ENCODE measurements around the gene DOHH.
"Not testable (repeated sequence)": the region's sequence is repeated elsewhere in the genome, so short reads cannot be mapped to it uniquely, and the experiment has no call there.

The DOHH gene

GRCh38 chr19:3517638-3518037 lies 17.2 kb upstream of the DOHH start:
- DNase-seq: no peak

GRCh38 chr19:3516675-3517207 lies 16.3 kb upstream of the DOHH start:
- DNase-seq: peak; percentile 70

- DNase-seq: no peak
These were observed 15.5 kb upstream of the DOHH start for GRCh38 chr19:3515891-3516422.

- no peak for DNase-seq
These were observed 14.5 kb upstream of the DOHH start for GRCh38 chr19:3514930-3515329.

- DNase-seq: no peak
These were observed 13.0 kb upstream of the DOHH start for GRCh38 chr19:3513229-3514140.

DNA sequence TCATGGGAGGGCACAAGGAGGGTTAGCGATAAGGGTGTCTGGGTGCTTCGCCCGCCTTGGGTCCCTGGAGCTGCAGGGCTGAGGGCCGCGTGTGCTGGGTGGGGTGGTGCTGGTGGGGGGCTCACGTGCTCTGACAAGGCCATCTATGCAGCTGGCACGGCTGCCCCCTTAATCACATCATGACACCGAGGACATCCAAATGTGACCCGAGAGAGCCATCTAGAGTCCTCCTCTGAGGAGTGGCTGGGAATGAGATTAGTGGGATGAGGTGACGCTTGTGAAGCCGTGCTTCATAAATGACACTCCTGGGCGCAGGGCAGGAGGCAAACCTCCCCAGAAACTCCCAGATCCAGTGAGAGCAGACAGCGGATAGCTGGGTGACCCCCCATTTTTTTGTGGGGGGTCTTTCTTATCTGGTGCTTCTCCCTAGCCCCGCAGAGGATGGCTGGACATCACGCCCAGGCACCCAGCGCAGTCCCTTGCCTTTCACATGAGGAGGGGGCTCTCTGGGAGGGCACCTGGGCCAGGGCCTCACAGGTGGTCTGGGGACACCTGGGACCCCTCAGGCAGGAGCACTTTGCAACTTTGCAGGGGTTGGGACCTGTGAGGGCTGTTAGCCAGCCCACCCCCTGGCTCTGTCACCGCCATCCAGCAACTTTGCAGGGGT lies 12.2 kb upstream of the DOHH start:
- DNase-seq: no peak

DNA sequence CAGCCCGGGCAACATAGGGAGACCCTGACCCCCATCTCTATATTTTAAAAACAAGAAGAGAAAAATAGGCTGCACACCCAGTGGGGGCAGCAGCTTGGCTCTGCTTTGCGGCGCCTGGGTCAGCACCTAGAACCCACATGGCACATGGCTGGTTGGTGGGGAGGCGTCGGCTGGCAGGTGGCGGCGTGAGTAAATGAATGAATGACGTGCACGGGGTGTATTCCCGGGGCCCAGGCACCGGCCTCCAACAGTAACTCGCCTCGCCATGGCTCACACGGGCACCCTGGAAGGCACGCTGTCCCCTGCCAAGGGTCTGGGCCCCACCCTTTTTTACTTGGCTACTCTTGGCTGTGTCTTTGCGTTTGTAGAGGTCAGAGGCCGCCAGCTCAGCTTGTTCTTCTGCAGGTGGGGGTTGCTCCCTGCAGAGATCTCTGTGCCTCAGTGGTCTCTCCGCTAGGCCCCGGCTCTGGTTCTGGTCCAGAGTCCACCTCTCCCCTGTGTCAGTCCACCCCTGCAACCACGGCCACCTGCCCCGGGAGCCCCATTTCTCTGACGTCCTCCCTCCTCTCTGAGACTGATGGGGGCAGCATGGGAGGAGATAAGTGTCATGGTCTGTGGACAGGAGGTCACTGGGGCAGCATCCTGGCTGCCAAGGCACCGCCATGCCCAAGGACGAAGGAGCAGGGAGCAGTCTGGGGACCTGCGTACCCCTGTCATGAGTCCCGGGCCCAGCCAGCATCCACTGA lies 11.2 kb upstream of the DOHH start:
- DNase-seq: no peak

GRCh38 chr19:3510727-3511126 lies 10.3 kb upstream of the DOHH start:
- DNase-seq: no peak

- no peak for DNase-seq
These were observed 9.1 kb upstream of the DOHH start for GRCh38 chr19:3509566-3509989.

DNA sequence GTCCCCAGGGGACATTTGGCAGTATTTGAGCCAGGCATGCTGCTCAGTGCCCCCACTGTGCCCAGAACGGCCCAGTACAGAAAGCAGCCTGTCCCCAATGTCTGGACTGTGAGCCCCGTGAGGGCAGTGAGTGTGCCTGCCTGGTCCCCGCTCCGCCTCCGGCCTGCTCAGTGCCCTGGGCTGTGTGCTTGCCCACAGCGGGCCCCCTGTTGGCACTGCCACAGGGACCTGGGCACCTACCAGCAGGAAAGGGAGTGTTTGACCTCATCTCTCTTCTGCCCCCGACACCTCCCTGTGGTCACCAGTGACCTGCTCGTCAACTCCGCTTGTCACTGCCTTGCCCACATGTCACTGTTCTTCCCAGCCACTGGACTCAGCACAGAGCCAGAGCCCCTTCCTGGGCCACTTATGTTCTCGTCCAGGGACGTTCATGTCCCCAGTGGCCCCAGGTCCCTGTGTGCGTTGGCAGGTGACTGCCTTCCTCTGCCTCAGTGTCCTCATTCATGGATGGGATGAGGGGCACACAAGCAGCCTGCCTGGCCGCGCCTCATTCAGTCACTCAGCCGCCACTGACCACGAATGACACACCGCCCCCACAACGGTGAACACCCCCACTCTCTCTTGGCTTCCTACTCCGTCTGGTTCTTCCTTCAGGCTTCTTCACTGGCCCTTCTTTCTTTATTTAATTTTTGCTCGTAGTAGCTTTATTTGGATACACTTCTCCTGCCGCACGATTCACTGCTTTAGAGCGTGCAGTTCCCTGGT lies 8.5 kb upstream of the DOHH start:
- DNase-seq: no peak

DNA sequence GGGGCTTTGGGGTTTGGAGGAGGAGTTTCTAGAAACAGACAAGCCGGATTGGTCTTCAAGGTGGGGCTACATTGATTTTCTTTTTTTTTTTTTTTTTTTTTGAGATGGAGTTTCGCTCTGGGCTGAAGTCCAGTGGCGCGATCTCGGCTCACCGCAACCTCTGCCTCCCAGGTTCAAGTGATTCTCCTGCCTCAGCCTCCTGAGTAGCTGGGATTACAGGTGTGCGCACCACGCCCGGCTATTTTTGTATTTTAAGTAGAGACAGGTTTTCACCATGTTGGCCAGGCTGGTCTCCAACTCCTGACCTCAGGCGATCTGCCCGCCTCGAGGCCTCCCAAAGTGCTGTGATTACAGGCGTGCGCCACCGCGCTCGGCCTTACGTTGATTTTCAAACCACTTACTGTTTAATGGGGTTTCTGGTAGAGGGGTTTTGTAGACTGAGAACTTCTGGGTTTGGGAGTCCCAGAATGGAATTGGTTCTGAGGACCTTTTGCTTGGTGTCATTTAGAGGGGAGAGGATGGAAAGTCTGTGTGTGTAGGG lies 7.7 kb upstream of the DOHH start:
- DNase-seq: not testable (repeated sequence)

DNA sequence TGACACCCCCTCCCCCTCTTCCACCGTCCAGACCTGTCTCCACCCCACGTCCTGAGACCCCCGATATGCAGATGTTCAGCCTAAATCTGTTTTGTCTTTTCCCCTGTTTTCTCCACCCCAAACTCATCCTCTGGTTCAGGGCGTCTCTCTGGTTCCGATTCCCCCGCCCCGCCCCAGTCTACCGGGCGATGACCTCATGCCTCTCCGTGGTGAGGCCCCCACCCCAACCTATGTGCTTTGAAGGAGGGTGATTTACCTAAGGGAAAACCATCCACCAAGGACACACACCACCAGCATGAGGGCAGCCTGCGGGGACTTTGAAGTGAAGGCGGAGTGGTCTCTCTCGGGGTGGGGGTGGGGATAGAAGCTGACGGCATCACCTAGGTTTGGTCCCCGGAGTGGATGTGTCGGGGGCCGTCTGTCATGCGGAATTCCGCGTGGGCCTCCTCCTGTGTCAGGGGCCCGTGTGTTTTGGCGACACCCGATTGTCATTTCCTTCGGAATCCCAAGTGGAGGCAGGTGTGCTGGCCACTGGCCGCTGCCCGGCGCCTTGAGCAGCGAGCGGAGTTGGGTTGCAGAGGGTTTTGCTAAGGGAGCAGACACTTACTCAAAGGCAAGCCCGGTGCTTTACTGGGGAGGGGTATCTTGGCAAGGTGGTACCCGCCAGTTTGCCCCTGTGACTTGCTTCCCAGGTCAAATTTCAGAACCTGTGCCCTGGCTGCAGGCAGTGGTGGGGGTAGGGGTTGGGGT lies 7.1 kb upstream of the DOHH start:
- no peak for DNase-seq

DNA sequence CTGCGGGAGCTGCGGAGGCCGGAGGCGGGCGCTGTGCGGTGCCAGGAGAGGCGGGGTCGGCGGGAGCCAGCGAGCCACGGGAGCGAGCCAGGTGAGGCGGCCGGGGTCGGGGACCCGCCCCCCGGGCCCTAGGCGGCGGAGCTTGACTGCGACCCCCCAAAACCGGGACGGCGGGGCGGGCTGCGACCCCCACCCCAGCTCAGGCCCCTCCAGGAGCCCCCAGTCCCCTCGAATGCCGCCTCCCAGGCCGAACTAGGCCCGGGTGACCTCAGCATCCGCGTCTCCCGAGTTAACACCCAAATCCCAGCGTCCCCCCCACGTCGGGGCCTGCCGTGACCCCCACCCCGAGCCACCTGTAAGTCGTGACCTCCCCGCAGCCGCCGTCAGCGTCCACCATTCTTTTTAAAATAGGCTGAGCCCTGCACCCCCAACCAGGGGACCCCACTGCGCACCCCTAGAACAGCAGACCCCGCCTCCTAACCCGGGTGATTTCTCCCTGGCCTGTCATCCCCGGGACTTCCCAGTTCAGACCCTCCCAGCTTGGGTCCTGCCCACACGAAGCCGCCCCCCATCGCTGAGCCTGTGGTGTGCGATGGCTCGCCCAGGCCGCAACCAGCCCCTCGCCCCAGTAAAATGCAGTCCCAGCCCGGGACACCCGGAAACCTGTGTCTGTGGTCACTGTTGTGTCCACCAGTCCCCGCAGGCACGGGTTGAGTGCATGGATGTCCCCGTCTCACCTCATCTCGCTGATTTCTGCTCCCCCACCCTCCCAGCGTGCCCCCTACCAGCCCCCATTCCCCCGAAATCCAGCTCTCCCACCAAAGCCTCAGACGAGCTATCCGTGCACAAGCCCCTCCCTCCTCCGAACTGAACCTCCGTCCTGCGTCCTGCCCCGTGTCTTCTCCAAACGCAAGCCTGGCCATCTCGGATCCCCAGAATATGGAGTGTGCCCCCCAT lies 6.2 kb upstream of the DOHH start:
- DNase-seq: no peak

GRCh38 chr19:3505598-3506383 lies 5.3 kb upstream of the DOHH start, which contains the start of gene FZR1:
FZR1 (plus strand) TSS chr19:3506311; CDS start chr19:3522990, 16,679 bp downstream.
- DNase-seq: peak; percentile 96

DNA sequence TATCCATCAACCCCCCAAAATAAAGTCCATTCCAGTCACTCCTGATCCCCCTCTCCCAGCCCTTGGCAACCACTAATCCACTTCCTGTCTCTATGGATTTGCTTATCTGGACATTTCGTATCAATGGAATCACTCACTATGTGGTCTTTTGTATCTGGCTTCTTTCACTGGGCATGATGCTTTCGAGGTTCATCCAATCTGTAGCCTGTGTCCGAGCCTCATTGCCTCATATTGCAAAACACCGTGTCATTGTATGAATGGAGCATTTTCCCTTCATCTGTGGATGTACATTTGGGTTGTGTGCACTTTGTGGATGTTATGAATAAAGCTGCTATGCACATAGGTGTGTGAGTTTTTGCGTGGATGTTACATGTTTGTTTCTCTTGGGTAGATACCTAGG lies 4.3 kb upstream of the DOHH start:
- no peak for DNase-seq

DNA sequence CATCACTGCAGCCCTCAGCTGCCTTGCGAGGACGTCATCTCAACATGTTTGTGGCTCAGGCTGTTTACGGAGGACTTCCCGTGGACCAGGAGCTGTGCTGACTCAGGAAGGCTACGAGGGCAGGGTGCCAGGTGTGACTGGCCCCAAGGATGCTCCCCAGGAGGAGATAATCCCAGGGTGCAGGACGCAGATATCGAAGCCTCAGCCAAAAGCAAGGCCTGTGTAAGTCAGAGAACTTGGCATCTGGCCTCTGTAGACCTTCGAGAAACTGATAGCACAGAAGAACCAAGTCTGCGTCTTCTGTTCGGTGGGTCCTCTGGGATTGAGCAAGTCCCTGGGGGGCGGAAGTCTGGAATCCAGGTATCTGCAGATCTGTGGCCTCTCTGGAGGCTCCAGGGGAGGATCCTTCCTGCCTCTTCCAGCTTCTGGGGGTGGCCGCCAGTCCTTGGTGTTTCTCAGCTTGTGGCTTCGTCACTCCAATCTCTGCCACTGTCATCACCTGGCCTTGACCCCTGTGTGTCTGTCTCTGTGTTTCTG lies 2.6 kb upstream of the DOHH start:
- DNase-seq: no peak

DNA sequence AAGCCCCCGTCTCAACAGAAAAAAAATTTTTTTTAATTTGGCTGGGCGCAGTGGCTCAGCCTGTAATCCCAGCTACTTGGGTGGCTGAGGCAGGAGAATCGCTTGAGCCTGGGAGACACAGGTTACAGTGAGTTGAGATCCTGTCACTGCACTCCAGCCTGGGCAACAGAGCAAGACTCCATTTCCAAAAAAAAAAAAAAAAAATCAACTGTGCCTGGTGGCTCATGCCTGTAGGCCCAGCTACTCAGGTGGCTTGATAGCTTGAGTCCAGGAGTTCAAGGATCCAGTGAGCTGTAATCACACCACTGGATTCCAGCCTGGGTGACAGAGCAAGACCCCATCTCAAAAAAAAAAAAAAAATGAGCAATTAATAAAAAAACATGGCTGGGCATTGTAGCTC lies 1.3 kb upstream of the DOHH start:
- no peak for DNase-seq

GRCh38 chr19:3499738-3500428 lies 591 bp downstream of the DOHH start:
- no peak for DNase-seq
